ENCODE results near the gene IL1B.

The IL1B gene

DNA sequence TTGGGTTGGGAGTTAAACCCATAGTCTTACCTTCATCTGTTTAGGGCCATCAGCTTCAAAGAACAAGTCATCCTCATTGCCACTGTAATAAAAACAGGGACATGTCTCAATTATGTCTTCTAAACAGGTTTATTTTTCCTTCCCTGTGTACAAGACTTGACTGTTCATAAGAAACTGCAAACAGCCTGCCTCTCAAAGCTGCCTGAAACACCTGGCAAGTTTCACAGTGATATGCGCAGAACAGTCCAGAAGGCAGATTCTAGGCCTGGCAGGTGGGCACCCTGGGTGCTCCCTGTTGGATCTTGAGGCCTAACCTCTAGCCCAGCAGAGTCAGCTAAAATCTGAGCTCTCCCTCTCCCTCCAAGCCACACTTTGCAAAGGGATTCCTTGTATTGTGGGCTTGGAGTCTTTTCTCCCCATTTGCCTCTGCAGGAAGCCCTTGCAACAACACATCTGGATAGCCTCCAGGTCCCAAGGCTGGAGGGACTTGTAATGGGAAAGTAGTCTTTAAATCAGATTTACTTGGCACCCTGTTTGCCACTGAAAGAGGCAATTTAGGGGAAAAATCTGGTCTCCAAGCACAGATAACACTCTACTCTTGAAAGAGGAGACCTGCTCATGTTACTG lies 930 bp downstream of the IL1B start:
- Histone ChIP-seq H4K91ac (ENCODE audit: low read depth, low read length) (no peak overlapping the region), H3K4me1 (ENCODE audit: control insufficient read depth in 1 of 2, insufficient read depth in 2 of 2, low read length in 2 of 2) (peaks cover 0 to 5% of the 10 kb centered on the region in 2 experiments), H3K14ac (ENCODE audit: low read length) (no peak overlapping the region), H3K27ac (ENCODE audit: low read depth, low read length) (no peak overlapping the region), H3K18ac (ENCODE audit: low read length) (no peak overlapping the region), H4K12ac (ENCODE audit: low read depth, low read length) (no peak overlapping the region), H4K8ac (ENCODE audit: low read depth, low read length) (no peak overlapping the region), H3K79me2 (ENCODE audit: control insufficient read depth, insufficient read depth, low read length, poor library complexity) (no peaks in the 10 kb centered on the region), H2BK5ac (ENCODE audit: low read depth, low read length, poor library complexity) (no peak overlapping the region), H3K4me2 (ENCODE audit: low read length) (no peak overlapping the region), H3K4ac (ENCODE audit: low read depth, low read length) (no peak overlapping the region), H3K36me3 (ENCODE audit: control insufficient read depth in 1 of 2, insufficient read depth in 2 of 2, low read length in 2 of 2) (no peaks in the 10 kb centered on the region), H3K4me3 (ENCODE audit: low read depth, low read length) (no peak overlapping the region), H2AFZ (ENCODE audit: insufficient read depth, low read length, poor library complexity) (no peak overlapping the region), H3K23ac (ENCODE audit: low read length) (no peak overlapping the region), H3K79me1 (ENCODE audit: low read length) (no peaks in the 10 kb centered on the region), H3K27me3 (ENCODE audit: insufficient read depth, low read length) (no peaks in the 10 kb centered on the region), H3K9me3 (ENCODE audit: insufficient read depth, low read depth, low read length) (no peaks in the 10 kb centered on the region), H3K9ac (ENCODE audit: low read length) (no peak overlapping the region), H2AK5ac (ENCODE audit: low read length) (no peak overlapping the region), H2BK12ac (ENCODE audit: low read length) (no peak overlapping the region), H2BK120ac (ENCODE audit: insufficient read depth, low read length, poor library complexity) (no peak overlapping the region)
- no CpG with 5 or more reads among the region's 1 CpG for WGBS (ENCODE audit: extremely low coverage, insufficient coverage, insufficient read length)
- DNase-seq = no peak

DNA sequence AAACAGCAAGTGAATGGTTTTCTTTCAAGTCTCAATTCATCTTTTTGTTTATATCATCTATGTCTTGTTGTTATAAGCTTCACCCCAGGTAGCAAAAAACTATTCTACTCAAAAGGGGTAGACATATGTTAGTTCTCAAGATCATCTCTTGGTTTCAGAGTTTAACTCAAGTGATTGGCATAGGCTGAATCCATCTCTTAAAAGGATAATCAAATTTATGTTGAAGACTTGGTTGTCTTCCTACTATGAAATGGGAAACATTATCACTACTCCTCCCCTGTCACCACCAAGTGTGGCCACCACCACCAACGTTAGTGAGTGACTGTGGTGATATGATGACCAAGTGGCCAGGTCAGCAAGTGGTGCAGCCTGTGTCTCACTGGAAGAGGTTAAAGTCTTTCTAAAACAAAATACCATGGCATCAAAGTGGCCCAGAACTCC lies 1.5 kb downstream of the IL1B start:
- H4K12ac ChIP-seq (ENCODE audit: low read depth, low read length) = no peak overlapping the region
- no peak overlapping the region for H3K4ac ChIP-seq (ENCODE audit: low read depth, low read length)
- no peak overlapping the region for H3K4me3 ChIP-seq (ENCODE audit: low read depth, low read length)
- WGBS (ENCODE audit: extremely low coverage, insufficient coverage, insufficient read length) = no CpG with 5 or more reads among the region's 1 CpG
- H3K14ac ChIP-seq (ENCODE audit: low read length) = no peak overlapping the region
- H2BK12ac ChIP-seq (ENCODE audit: low read length) = no peak overlapping the region
- H3K27ac ChIP-seq (ENCODE audit: low read depth, low read length) = no peak overlapping the region
- H3K79me2 ChIP-seq (ENCODE audit: control insufficient read depth, insufficient read depth, low read length, poor library complexity) = no peaks in the 10 kb centered on the region
- H3K4me2 ChIP-seq (ENCODE audit: low read length) = no peak overlapping the region
- no peak overlapping the region for H4K8ac ChIP-seq (ENCODE audit: low read depth, low read length)
- H2AFZ ChIP-seq (ENCODE audit: insufficient read depth, low read length, poor library complexity) = no peak overlapping the region
- H3K9me3 ChIP-seq (ENCODE audit: insufficient read depth, low read depth, low read length) = no peaks in the 10 kb centered on the region
- no peak overlapping the region for H3K23ac ChIP-seq (ENCODE audit: low read length)
- H2BK5ac ChIP-seq (ENCODE audit: low read depth, low read length, poor library complexity) = no peak overlapping the region
- no peaks in the 10 kb centered on the region for H3K27me3 ChIP-seq (ENCODE audit: insufficient read depth, low read length)
- H3K36me3 ChIP-seq (ENCODE audit: control insufficient read depth in 1 of 2, insufficient read depth in 2 of 2, low read length in 2 of 2) = no peaks in the 10 kb centered on the region
- no peak overlapping the region for H2AK5ac ChIP-seq (ENCODE audit: low read length)
- H3K79me1 ChIP-seq (ENCODE audit: low read length) = no peaks in the 10 kb centered on the region
- peaks cover 0 to 5% of the 10 kb centered on the region in 2 experiments for H3K4me1 ChIP-seq (ENCODE audit: control insufficient read depth in 1 of 2, insufficient read depth in 2 of 2, low read length in 2 of 2)
- no peak overlapping the region for H4K91ac ChIP-seq (ENCODE audit: low read depth, low read length)
- no peak overlapping the region for H3K9ac ChIP-seq (ENCODE audit: low read length)
- H3K18ac ChIP-seq (ENCODE audit: low read length) = no peak overlapping the region
- no peak for DNase-seq
- no peak overlapping the region for H2BK120ac ChIP-seq (ENCODE audit: insufficient read depth, low read length, poor library complexity)

DNA sequence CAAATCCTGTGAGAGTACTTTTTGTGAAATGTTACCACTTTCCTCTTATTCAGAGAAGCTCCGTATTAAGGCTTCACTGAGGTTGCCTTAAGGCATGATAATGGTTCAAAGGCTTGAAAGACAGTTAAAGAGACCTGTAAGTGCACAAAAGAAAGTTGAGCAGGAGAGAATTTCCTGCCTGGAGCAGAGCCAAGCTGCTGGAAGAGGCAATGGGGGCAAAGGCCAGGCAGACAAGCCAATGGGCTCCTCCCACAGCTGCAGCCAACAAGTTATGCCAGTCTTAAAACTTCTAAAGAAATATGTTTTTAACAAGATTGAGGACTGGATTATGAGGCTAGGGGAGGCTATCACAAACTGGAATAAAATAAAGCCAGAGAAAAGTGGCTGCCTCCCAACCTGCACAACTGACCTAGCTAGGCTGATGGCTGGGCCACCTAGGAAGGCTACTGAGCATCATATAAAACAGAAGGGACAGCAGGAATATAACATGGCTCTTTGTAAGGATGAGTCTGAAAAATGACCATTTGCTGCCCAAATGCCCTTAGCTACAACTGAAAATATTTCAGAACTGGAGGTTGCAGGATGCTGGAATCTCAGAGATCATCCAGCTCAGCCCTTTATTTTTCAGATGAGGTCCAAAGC lies 2.1 kb downstream of the IL1B start:
- Histone ChIP-seq H3K27me3 (ENCODE audit: insufficient read depth, low read length) (no peaks in the 10 kb centered on the region), H2AK5ac (ENCODE audit: low read length) (no peak overlapping the region), H2AFZ (ENCODE audit: insufficient read depth, low read length, poor library complexity) (no peak overlapping the region), H3K9ac (ENCODE audit: low read length) (no peak overlapping the region), H3K79me2 (ENCODE audit: control insufficient read depth, insufficient read depth, low read length, poor library complexity) (no peaks in the 10 kb centered on the region), H3K9me3 (ENCODE audit: insufficient read depth, low read depth, low read length) (no peaks in the 10 kb centered on the region), H3K4me3 (ENCODE audit: low read depth, low read length) (no peak overlapping the region), H2BK120ac (ENCODE audit: insufficient read depth, low read length, poor library complexity) (no peak overlapping the region), H3K4me1 (ENCODE audit: control insufficient read depth in 1 of 2, insufficient read depth in 2 of 2, low read length in 2 of 2) (peaks cover 0 to 5% of the 10 kb centered on the region in 2 experiments), H4K8ac (ENCODE audit: low read depth, low read length) (no peak overlapping the region), H4K91ac (ENCODE audit: low read depth, low read length) (no peak overlapping the region), H3K14ac (ENCODE audit: low read length) (no peak overlapping the region), H2BK5ac (ENCODE audit: low read depth, low read length, poor library complexity) (no peak overlapping the region), H3K4me2 (ENCODE audit: low read length) (no peak overlapping the region), H3K23ac (ENCODE audit: low read length) (no peak overlapping the region), H3K4ac (ENCODE audit: low read depth, low read length) (no peak overlapping the region), H3K36me3 (ENCODE audit: control insufficient read depth in 1 of 2, insufficient read depth in 2 of 2, low read length in 2 of 2) (no peaks in the 10 kb centered on the region), H2BK12ac (ENCODE audit: low read length) (no peak overlapping the region), H3K27ac (ENCODE audit: low read depth, low read length) (no peak overlapping the region), H3K79me1 (ENCODE audit: low read length) (no peaks in the 10 kb centered on the region), H4K12ac (ENCODE audit: low read depth, low read length) (no peak overlapping the region), H3K18ac (ENCODE audit: low read length) (no peak overlapping the region)
- peak in 1 of 2 donors; percentile 24 for DNase-seq
- WGBS (ENCODE audit: extremely low coverage, insufficient coverage, insufficient read length) = no CpG with 5 or more reads among the region's 1 CpG

DNA sequence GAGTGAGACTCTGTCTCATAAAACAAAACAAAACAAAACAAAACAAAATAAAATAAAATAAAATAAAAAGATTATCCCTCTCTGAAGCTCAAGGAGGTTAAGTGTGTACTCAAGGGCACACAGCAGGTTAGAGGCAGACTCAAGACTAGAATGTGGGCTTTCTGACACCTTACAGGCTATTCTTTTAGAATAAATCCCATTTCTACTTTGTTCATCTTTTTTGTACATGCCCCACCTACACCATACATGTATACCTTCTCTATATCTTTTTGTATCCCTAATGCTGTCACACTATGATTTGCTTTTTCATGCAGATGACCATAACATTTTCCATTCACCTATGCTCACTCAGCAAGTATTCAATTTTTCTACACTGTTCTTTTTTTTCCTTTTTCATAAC lies 2.6 kb downstream of the IL1B start:
- H2BK12ac ChIP-seq (ENCODE audit: low read length) = no peak overlapping the region
- H3K23ac ChIP-seq (ENCODE audit: low read length) = no peak overlapping the region
- no peaks in the 10 kb centered on the region for H3K36me3 ChIP-seq (ENCODE audit: control insufficient read depth in 1 of 2, insufficient read depth in 2 of 2, low read length in 2 of 2)
- H3K27ac ChIP-seq (ENCODE audit: low read depth, low read length) = no peak overlapping the region
- no peaks in the 10 kb centered on the region for H3K79me1 ChIP-seq (ENCODE audit: low read length)
- DNase-seq = no peak
- no peaks in the 10 kb centered on the region for H3K27me3 ChIP-seq (ENCODE audit: insufficient read depth, low read length)
- H3K14ac ChIP-seq (ENCODE audit: low read length) = no peak overlapping the region
- H3K4me2 ChIP-seq (ENCODE audit: low read length) = no peak overlapping the region
- H3K9me3 ChIP-seq (ENCODE audit: insufficient read depth, low read depth, low read length) = no peaks in the 10 kb centered on the region
- H3K9ac ChIP-seq (ENCODE audit: low read length) = no peak overlapping the region
- no peak overlapping the region for H3K4me3 ChIP-seq (ENCODE audit: low read depth, low read length)
- no peak overlapping the region for H2AFZ ChIP-seq (ENCODE audit: insufficient read depth, low read length, poor library complexity)
- no peak overlapping the region for H3K18ac ChIP-seq (ENCODE audit: low read length)
- H3K4ac ChIP-seq (ENCODE audit: low read depth, low read length) = no peak overlapping the region
- no peak overlapping the region for H4K91ac ChIP-seq (ENCODE audit: low read depth, low read length)
- H4K8ac ChIP-seq (ENCODE audit: low read depth, low read length) = no peak overlapping the region
- H2BK120ac ChIP-seq (ENCODE audit: insufficient read depth, low read length, poor library complexity) = no peak overlapping the region
- no peak overlapping the region for H2AK5ac ChIP-seq (ENCODE audit: low read length)
- no peak overlapping the region for H2BK5ac ChIP-seq (ENCODE audit: low read depth, low read length, poor library complexity)
- no peak overlapping the region for H4K12ac ChIP-seq (ENCODE audit: low read depth, low read length)
- H3K79me2 ChIP-seq (ENCODE audit: control insufficient read depth, insufficient read depth, low read length, poor library complexity) = no peaks in the 10 kb centered on the region
- H3K4me1 ChIP-seq (ENCODE audit: control insufficient read depth in 1 of 2, insufficient read depth in 2 of 2, low read length in 2 of 2) = peaks cover 0 to 5% of the 10 kb centered on the region in 2 experiments

Measured in trophoblast cell (in vitro differentiated cells and primary cell).